ENCODE data around the gene LRBA.

- TF ChIP-seq CTCF (IDR thresholded peaks at IDR 0.05; ENCODE audit: low read depth, low read length, missing input control): no peak
- TF ChIP-seq YY1 (IDR thresholded peaks at IDR 0.05): no peak
- no peak for TF ChIP-seq RAD21 (IDR thresholded peaks at IDR 0.05)
- TF ChIP-seq JUND (IDR thresholded peaks at IDR 0.05): no peak
- TF ChIP-seq MAX (IDR thresholded peaks at IDR 0.05): no peak
- TF ChIP-seq GABPA (IDR thresholded peaks at IDR 0.05 in 1 of 2, conservative IDR thresholded peaks at IDR 0.05 in 1 of 2): no peak
- TF ChIP-seq ZBTB33 (IDR thresholded peaks at IDR 0.05): no peak
- TF ChIP-seq REST (IDR thresholded peaks at IDR 0.05): no peak
- no peak for TF ChIP-seq TAF1 (conservative IDR thresholded peaks at IDR 0.05)
- TF ChIP-seq EGR1 (IDR thresholded peaks at IDR 0.05; ENCODE audit: low read depth in 2 of 2): no peak
- no peak for TF ChIP-seq SP1 (IDR thresholded peaks at IDR 0.05)
- TF ChIP-seq ATF3 (IDR thresholded peaks at IDR 0.05): no peak
- TF ChIP-seq RXRA (IDR thresholded peaks at IDR 0.05): no peak
Observed at GRCh38 chr4:150822407-150822806, 192.7 kb downstream of the LRBA start.

Data from liver (tissue), 3 donors.